Loucy (cell line): Measurements from ENCODE around the gene FAM107B.

ENCODE experiments used
- H2AFZ ChIP-seq: fragments of 200-600 bp; sonication (generic); 2 replicates; pipeline ENCODE4 v1.6.0; 2016; ENCODE audit warnings: antibody characterized with exemption, mild to moderate bottlenecking, low read length, moderate library complexity
- H3F3A ChIP-seq: fragments of 200-600 bp; 2 replicates; pipeline ENCODE4 v1.6.0; 2016; ENCODE audit warnings: antibody characterized with exemption, low read depth, mild to moderate bottlenecking
- H3K27me3 ChIP-seq: fragments of 200-600 bp; sonication (generic); 2 replicates; pipeline ENCODE4 v1.6.1; 2014; ENCODE audit warnings: low read length, mild to moderate bottlenecking; ENCODE audit not compliant: insufficient read depth, poor library complexity, severe bottlenecking
- H3K36me3 ChIP-seq: fragments of 200-600 bp; sonication (generic); 2 replicates; pipeline ENCODE4 v1.6.1; 2016; ENCODE audit warnings: low read length; ENCODE audit not compliant: insufficient read depth
- H3K4me1 ChIP-seq: fragments of 200-600 bp; sonication (generic); 2 replicates; pipeline ENCODE4 v1.5.1; 2014; ENCODE audit warnings: low read length, mild to moderate bottlenecking; ENCODE audit not compliant: insufficient read depth, poor library complexity, severe bottlenecking
- H3K4me2 ChIP-seq: fragments of 200-600 bp; sonication (generic); 2 replicates; pipeline ENCODE4 v1.6.0; 2014; ENCODE audit warnings: antibody characterized with exemption, low read length, low read depth, mild to moderate bottlenecking; ENCODE audit not compliant: poor library complexity, severe bottlenecking
- H3K4me3 ChIP-seq: fragments of 200-600 bp; sonication (generic); 2 replicates; pipeline ENCODE4 v1.5.1; 2014; ENCODE audit warnings: low read length, mild to moderate bottlenecking, mixed read lengths; ENCODE audit not compliant: poor library complexity, severe bottlenecking
- H3K79me2 ChIP-seq: fragments of 200-600 bp; sonication (generic); 2 replicates; pipeline ENCODE4 v1.6.1; 2014; ENCODE audit warnings: low read length; ENCODE audit not compliant: insufficient read depth
- H3K9ac ChIP-seq: fragments of 200-600 bp; sonication (generic); 2 replicates; pipeline ENCODE4 v1.6.0; 2014; ENCODE audit warnings: mild to moderate bottlenecking, low read depth, low read length, moderate library complexity; ENCODE audit not compliant: poor library complexity, severe bottlenecking
- H3K9me2 ChIP-seq: fragments of 200-600 bp; sonication (generic); replicated peaks from 2 replicates; pipeline ENCODE4 v1.6.1; 2016; ENCODE audit warnings: low read depth, low read length, mixed read lengths
- H3K9me3 ChIP-seq: fragments of 200-600 bp; sonication (generic); 2 replicates; pipeline ENCODE4 v1.6.1; 2014; ENCODE audit warnings: mild to moderate bottlenecking, antibody characterized with exemption, low read length, low read depth; ENCODE audit not compliant: insufficient read depth
- H4K20me1 ChIP-seq: fragments of 200-600 bp; sonication (generic); 2 replicates; pipeline ENCODE4 v1.6.0; 2014; ENCODE audit warnings: antibody characterized with exemption, low read length, mild to moderate bottlenecking; ENCODE audit not compliant: insufficient read depth, poor library complexity, severe bottlenecking
- CTCF ChIP-seq: fragments of 200-600 bp; sonication (generic); conservative IDR thresholded peaks from 2 replicates; pipeline ENCODE4 v1.5.1; 2014; ENCODE audit warnings: mild to moderate bottlenecking, antibody characterized with exemption, low read length
- EZH2phosphoT487 ChIP-seq: fragments of 200-600 bp; IDR thresholded peaks from 2 replicates; pipeline ENCODE4 v1.6.1; 2018; ENCODE audit warnings: antibody characterized with exemption, mild to moderate bottlenecking, moderate library complexity, borderline replicate concordance

The FAM107B gene

GRCh38 chr10:14573666-14574261 is 200.9 kb downstream of the FAM107B start:
- H3K9me3 ChIP-seq = no peaks in the 10 kb centered on the region
- peaks cover 5% of the 10 kb centered on the region; the same call in 1 of the 2 replicates for H3K36me3 ChIP-seq
- H3K4me2 ChIP-seq = no peak overlapping the region
- H3K9ac ChIP-seq = no peak overlapping the region
- no peaks in the 10 kb centered on the region for H3K27me3 ChIP-seq
- no peaks in the 10 kb centered on the region for H3K9me2 ChIP-seq
- H3F3A ChIP-seq = no peaks in the 10 kb centered on the region
- H3K4me1 ChIP-seq = peaks cover 16% of the 10 kb centered on the region
- peaks cover 75% of the 10 kb centered on the region for H3K79me2 ChIP-seq
- H3K4me3 ChIP-seq = no peak overlapping the region
- no peak for TF ChIP-seq EZH2phosphoT487
- TF ChIP-seq CTCF = no peak
- H4K20me1 ChIP-seq = no peaks in the 10 kb centered on the region
- no peak overlapping the region for H2AFZ ChIP-seq

- Histone ChIP-seq H4K20me1 (no peaks in the 10 kb centered on the region), H3K36me3 (peaks cover 10% of the 10 kb centered on the region; the same call in 1 of the 2 replicates), H3K79me2 (peaks cover 68% of the 10 kb centered on the region), H3K4me1 (peaks cover 16% of the 10 kb centered on the region), H3K9ac (no peak overlapping the region), H3F3A (no peaks in the 10 kb centered on the region), H3K9me2 (no peaks in the 10 kb centered on the region), H3K4me2 (no peak overlapping the region), H2AFZ (no peak overlapping the region), H3K9me3 (no peaks in the 10 kb centered on the region), H3K4me3 (no peak overlapping the region), H3K27me3 (no peaks in the 10 kb centered on the region)
- TF ChIP-seq EZH2phosphoT487 = no peak
- no peak for TF ChIP-seq CTCF
Observed at GRCh38 chr10:14572811-14573210, 201.9 kb downstream of the FAM107B start.

- Histone ChIP-seq H3K9me2 (no peaks in the 10 kb centered on the region), H3K9ac (no peak overlapping the region), H3K9me3 (no peaks in the 10 kb centered on the region), H4K20me1 (no peaks in the 10 kb centered on the region), H3K4me2 (peak overlapping the region; percentile 6), H2AFZ (no peak overlapping the region), H3K27me3 (no peaks in the 10 kb centered on the region), H3K36me3 (peaks cover 7% of the 10 kb centered on the region; the same call in 1 of the 2 replicates), H3F3A (no peaks in the 10 kb centered on the region), H3K4me3 (no peak overlapping the region), H3K79me2 (peaks cover 62% of the 10 kb centered on the region), H3K4me1 (peaks cover 16% of the 10 kb centered on the region)
- TF ChIP-seq EZH2phosphoT487 = no peak
- no peak for TF ChIP-seq CTCF
Observed at GRCh38 chr10:14571866-14572507, 202.7 kb downstream of the FAM107B start.
